ENCODE results near the gene ZFP57.
"Not testable (repeated sequence)": the region's sequence is repeated elsewhere in the genome, so short reads cannot be mapped to it uniquely, and the experiment has no call there.

Gene ZFP57

DNA sequence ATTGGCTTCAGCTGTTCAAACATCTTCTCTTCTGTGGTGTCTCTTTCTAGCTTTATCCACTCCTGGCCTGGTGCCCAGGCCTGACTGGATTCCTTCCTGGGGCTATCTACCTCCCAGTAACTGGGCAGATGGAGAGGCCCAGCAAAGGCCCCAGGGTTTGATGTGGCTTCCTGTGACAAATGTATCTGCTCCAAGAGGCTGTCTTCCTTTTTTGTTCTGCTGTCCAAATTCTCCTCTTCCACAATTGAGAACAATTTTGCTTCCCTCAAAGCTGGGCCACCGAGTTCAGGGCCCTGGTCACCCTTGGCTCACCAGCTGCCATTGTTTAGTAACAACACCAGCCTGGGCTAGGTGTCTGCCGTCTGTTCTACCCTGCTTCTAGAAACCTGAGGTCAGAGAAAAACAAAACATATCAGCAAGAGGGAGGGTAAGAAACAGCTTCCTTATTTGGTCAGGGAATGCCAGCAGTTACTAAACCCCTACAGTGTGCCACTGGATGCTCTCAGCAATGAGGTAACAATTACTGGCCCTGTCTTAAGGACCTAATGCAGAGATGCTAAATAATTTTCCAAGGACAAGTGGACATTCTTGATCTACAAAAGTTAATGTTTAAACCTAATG, 3.9 kb downstream of the ZFP57 start:
- H3K4me3 Mint-ChIP-seq = no peak overlapping the region
- peak overlapping the region; percentile 51 to 82 for H3K27ac Mint-ChIP-seq
- peaks cover 14 to 19% of the 10 kb centered on the region in 2 donors for H3K27me3 Mint-ChIP-seq
- no peaks in the 10 kb centered on the region for H3K9me3 Mint-ChIP-seq
- H3K36me3 Mint-ChIP-seq (ENCODE audit: insufficient read depth) = no peaks in the 10 kb centered on the region
- ATAC-seq (replicated peaks) (no peak), DNase-seq (no peak)
- peaks cover 8 to 9% of the 10 kb centered on the region in 2 donors for H3K4me1 Mint-ChIP-seq (ENCODE audit: low read depth in 2 of 2)

- no peaks in the 10 kb centered on the region for H3K9me3 Mint-ChIP-seq
- no peak overlapping the region for H3K27ac Mint-ChIP-seq
- no peak overlapping the region for H3K4me3 Mint-ChIP-seq
- H3K4me1 Mint-ChIP-seq (ENCODE audit: low read depth in 2 of 2) = peaks cover 6 to 9% of the 10 kb centered on the region in 2 donors
- DNase-seq (no peak), ATAC-seq (replicated peaks) (no peak)
- H3K36me3 Mint-ChIP-seq (ENCODE audit: insufficient read depth) = no peaks in the 10 kb centered on the region
- peaks cover 23 to 27% of the 10 kb centered on the region in 2 donors for H3K27me3 Mint-ChIP-seq
Observed at GRCh38 chr6:29675561-29675960, 5.4 kb downstream of the ZFP57 start.

DNA sequence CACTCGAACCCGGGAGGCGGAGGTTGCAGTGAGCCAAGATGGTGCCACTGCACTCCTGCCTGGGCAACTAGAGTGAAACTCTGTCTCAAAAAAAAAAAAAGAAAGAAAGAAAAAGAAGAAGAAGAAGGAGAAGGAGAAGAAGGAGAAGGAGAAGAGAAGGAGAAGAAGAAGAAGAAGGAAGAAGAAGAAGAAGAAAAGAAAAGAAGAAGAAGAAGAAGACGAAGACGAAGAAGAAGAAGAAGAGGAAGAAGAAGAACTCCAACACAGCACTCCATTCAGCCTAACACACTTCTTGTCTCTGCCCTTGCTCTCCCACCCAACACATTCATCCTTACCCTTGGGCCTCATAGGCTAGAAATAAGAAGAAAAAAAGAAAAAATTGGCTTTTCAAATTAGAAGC, 6.9 kb downstream of the ZFP57 start:
- peaks cover 23 to 30% of the 10 kb centered on the region in 2 donors for H3K27me3 Mint-ChIP-seq
- H3K4me3 Mint-ChIP-seq = no peak overlapping the region
- peaks cover 5 to 9% of the 10 kb centered on the region in 2 donors for H3K4me1 Mint-ChIP-seq (ENCODE audit: low read depth in 2 of 2)
- H3K36me3 Mint-ChIP-seq (ENCODE audit: insufficient read depth) = no peaks in the 10 kb centered on the region
- ATAC-seq (replicated peaks) (no peak), DNase-seq (no peak)
- no peaks in the 10 kb centered on the region for H3K9me3 Mint-ChIP-seq
- no peak overlapping the region for H3K27ac Mint-ChIP-seq

DNA sequence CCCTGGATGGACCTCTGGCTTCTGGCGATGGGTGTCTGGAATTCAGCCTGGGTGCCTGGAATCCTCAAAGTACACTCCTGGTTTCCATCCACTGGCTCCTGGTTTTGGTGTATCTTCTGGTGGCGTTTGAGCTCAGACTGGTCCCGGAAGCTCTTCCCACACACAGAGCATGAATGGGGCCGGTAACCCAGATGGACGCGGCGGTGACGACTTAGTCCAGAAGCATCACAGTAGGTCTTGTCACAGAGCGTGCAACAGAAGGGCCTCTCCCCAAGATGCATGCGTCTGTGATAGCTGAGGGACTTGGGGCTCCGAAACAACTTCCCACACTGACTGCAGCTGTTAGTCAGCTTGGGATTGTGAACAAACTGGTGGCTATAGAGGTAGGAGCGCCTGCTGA, 7.8 kb downstream of the ZFP57 start:
- Mint-ChIP-seq H3K4me3 (no peak overlapping the region), H3K27me3 (peaks cover 27 to 35% of the 10 kb centered on the region in 2 donors), H3K4me1 (ENCODE audit: low read depth in 2 of 2) (peaks cover 5 to 9% of the 10 kb centered on the region in 2 donors), H3K36me3 (ENCODE audit: insufficient read depth) (no peaks in the 10 kb centered on the region), H3K9me3 (no peaks in the 10 kb centered on the region), H3K27ac (no peak overlapping the region)
- ATAC-seq (replicated peaks) (no peak), DNase-seq (no peak)

DNA sequence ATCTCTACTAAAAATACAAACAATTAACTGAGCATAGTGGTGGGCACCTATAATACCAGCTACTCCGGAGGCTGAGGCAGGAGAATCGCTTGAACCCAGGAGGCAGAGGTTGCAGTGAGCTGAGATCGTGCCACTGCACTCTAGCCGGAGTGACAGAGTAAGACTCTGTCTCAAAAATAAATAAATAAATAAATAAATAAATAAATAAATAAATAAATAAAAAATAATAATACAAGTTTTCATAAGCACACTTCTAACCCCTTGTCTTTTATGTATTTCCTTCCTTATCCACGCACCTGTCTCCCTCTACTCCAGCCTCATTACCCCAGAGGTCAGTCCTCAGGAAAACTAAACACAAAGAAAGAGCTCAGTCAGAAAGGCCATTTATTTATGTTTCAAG, 8.8 kb downstream of the ZFP57 start:
- not testable (repeated sequence) for H3K27ac Mint-ChIP-seq

DNA sequence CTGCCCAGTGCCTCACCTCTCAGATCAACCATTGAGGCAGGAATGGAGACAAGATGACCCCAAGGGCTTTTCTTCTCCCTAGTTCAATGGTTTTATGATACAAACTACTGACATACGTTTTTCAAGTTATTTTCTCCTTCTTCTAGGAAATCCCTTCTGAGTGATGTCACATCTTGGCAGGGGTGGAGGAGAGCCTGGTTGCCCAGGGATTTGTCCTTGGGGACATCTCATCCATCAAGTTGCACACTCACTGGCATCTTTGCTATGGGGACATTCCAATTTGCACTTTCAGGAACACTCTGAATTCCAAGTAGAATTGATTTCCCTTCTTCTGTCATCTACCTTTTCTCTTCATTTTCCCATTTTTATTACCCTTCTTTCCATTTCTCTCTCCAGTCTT, 9.9 kb downstream of the ZFP57 start:
- no peak for ATAC-seq (replicated peaks)
- DNase-seq = no peak
- Mint-ChIP-seq H3K27me3 (peaks cover 36 to 50% of the 10 kb centered on the region in 2 donors), H3K4me1 (ENCODE audit: low read depth in 2 of 2) (no peaks in the 10 kb centered on the region), H3K27ac (no peak overlapping the region), H3K4me3 (no peak overlapping the region), H3K9me3 (no peaks in the 10 kb centered on the region), H3K36me3 (ENCODE audit: insufficient read depth) (no peaks in the 10 kb centered on the region)

More for the DNA sequence above, 8.8 kb downstream of the ZFP57 start:
- ATAC-seq (replicated peaks); DNase-seq; H3K36me3 Mint-ChIP-seq (ENCODE audit: insufficient read depth); H3K4me1 Mint-ChIP-seq (ENCODE audit: low read depth in 2 of 2); H3K4me3 Mint-ChIP-seq; H3K9me3 Mint-ChIP-seq: not testable (repeated sequence)
- H3K27me3 Mint-ChIP-seq = peaks cover 36 to 45% of the 10 kb centered on the region in 2 donors

DNA sequence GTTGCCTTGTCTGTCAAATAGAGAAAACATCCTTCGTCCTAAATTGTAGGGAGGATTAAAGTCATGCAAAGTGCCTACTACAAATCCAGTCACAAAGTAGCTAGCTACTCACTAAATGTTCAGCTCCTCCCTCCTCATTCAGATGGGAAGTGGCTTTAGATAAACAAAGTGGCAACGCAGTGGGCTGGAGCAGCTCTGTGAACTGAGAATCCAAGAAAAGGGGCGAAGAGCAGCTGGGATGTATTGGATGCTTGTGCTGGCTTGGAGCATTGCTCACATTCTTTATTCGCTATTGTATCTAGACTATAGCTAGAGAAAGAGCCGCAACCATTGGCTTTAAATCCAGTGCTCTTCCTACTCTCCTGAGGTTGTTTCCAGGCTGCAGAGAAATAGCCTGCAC, 13.8 kb downstream of the ZFP57 start:
- H3K36me3 Mint-ChIP-seq (ENCODE audit: insufficient read depth) = no peaks in the 10 kb centered on the region
- no peak overlapping the region for H3K4me3 Mint-ChIP-seq
- H3K9me3 Mint-ChIP-seq = no peaks in the 10 kb centered on the region
- H3K4me1 Mint-ChIP-seq (ENCODE audit: low read depth in 2 of 2) = no peaks in the 10 kb centered on the region
- H3K27ac Mint-ChIP-seq = no peak overlapping the region
- ATAC-seq (replicated peaks) (no peak), DNase-seq (no peak)
- peaks cover 49 to 68% of the 10 kb centered on the region in 2 donors for H3K27me3 Mint-ChIP-seq

DNA sequence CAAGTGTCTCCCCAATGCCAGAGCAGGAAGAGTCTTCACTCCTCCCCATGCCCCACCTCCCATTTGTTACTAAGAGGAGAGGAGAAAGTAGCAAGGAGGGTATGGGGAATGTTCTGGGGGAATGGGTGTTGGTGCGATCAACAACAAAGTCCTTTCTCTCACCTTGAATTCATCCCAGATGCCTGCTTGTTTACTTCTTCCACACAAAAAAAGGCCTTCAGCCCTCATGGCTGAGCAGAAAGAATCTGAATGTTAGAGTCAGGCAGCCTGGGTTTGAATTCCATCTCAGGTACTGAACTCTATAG, 14.2 kb downstream of the ZFP57 start:
- peaks cover 53 to 68% of the 10 kb centered on the region in 2 donors for H3K27me3 Mint-ChIP-seq
- H3K27ac Mint-ChIP-seq = no peak overlapping the region

DNA sequence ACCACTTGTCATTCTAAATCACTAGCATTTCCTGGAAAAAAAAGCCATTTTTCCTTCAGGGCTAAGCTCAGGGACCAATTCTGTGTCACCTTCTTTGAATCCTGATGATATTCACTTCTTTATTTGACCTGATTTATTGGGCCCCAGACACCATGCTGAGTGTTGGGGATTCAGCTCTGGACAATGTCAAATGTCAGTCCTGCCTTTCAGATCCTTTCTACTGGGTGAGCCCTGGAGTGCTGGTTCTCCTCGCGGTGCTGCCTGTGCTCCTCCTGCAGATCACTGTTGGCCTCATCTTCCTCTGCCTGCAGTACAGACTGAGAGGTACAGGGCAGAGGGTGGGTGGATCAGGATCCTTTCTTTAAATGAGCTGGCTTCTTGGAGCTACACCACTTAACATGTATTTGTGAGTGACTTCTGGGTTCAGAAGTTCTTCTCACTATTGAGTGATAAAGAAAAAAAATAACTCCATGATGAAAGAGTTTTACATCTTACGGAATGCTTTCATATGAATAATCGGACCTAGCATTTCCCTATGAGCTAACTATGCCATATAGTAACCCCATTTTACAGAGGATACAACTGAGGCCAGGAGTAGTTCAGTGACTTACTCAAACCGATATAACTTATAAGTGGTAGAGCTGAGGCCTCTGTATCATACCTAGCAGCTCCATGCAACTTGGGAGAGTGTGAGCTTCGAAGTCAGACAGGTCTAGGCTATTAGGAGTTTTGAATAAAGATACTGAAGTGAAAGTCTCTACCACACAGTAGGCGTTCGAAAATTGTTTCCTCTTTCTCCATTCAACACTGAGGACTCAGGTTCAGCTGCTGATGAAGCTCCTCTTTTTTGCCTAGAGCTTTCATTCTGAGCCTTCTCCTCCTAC, 14.8 kb downstream of the ZFP57 start:
- H3K27ac Mint-ChIP-seq = no peak overlapping the region
- H3K27me3 Mint-ChIP-seq = peaks cover 55 to 68% of the 10 kb centered on the region in 2 donors
- no peaks in the 10 kb centered on the region for H3K9me3 Mint-ChIP-seq
- ATAC-seq (replicated peaks) (no peak), DNase-seq (no peak)
- H3K4me3 Mint-ChIP-seq = no peak overlapping the region
- no peaks in the 10 kb centered on the region for H3K36me3 Mint-ChIP-seq (ENCODE audit: insufficient read depth)
- H3K4me1 Mint-ChIP-seq (ENCODE audit: low read depth in 2 of 2) = no peaks in the 10 kb centered on the region

More for the DNA sequence above, 14.2 kb downstream of the ZFP57 start:
- Mint-ChIP-seq H3K4me1 (ENCODE audit: low read depth in 2 of 2) (no peaks in the 10 kb centered on the region), H3K4me3 (no peak overlapping the region), H3K36me3 (ENCODE audit: insufficient read depth) (no peaks in the 10 kb centered on the region), H3K9me3 (no peaks in the 10 kb centered on the region)
- DNase-seq (no peak), ATAC-seq (replicated peaks) (no peak)

DNA sequence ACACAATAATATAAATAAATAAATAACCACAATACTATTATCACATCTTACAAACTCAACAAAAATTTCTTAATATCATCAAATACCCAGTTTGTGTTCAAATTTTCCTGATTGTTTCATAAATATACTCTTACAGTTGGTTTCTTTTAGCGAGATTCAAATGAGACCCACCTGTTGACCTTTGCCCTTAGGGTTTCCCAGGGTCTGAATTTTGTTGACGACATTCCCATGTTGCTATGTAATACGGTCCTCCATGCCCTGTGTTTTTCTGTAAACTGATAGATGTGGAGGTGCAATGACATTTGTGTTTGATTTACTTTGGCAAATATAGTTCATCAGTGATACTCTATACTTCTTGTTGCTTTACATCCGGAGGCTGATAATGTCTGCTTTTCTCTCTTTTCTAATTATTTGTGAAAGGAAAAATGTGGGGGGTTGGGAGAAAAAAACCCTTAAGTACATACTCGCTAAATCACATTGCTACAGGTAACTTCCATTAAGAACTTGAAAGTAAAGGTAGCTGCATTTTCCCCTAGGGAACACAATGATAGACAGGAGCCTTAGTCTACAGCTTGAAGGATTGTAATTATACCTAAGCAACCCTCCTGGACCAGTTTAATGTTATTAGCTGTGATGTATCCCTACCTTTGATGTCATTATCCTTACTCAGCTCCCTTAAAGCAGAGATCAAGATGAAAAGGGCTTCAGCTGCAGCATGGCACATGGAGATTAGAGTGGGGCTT, 17.5 kb downstream of the ZFP57 start:
- H3K9me3 Mint-ChIP-seq = no peaks in the 10 kb centered on the region
- H3K4me1 Mint-ChIP-seq (ENCODE audit: low read depth in 2 of 2) = no peaks in the 10 kb centered on the region
- DNase-seq = no peak
- H3K27ac Mint-ChIP-seq = no peak overlapping the region
- no peaks in the 10 kb centered on the region for H3K36me3 Mint-ChIP-seq (ENCODE audit: insufficient read depth)
- H3K27me3 Mint-ChIP-seq = peaks cover 42 to 72% of the 10 kb centered on the region in 2 donors
- no peak overlapping the region for H3K4me3 Mint-ChIP-seq
- ATAC-seq (replicated peaks) = no peak

- DNase-seq; H3K9me3 Mint-ChIP-seq; ATAC-seq (replicated peaks); H3K27ac Mint-ChIP-seq; H3K4me3 Mint-ChIP-seq; H3K4me1 Mint-ChIP-seq (ENCODE audit: low read depth in 2 of 2); H3K36me3 Mint-ChIP-seq (ENCODE audit: insufficient read depth): not testable (repeated sequence)
- peaks cover 48 to 77% of the 10 kb centered on the region in 2 donors for H3K27me3 Mint-ChIP-seq
Observed at GRCh38 chr6:29661502-29662141, 19.3 kb downstream of the ZFP57 start.

DNA sequence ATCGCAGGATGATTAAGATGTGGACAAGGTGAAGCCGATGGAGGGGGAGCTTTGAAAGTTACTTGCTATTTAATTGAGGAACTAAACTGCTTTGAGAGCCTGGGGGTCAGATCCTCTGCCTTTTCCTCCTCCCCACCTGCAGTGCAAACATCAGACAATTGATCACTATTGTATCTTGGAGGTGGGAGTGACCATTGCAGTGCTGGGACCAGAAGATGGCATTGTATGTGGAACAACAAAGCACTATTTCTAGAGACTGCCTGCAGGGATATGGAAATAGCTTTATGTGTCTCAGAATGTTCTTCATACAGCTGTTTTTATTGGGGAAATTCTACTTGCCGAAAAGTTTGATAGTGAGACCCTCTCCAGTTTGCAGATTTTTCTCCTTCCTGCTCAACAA, 19.9 kb downstream of the ZFP57 start:
- DNase-seq = no peak
- H3K4me1 Mint-ChIP-seq (ENCODE audit: low read depth in 2 of 2) = no peaks in the 10 kb centered on the region
- H3K4me3 Mint-ChIP-seq = no peak overlapping the region
- no peaks in the 10 kb centered on the region for H3K9me3 Mint-ChIP-seq
- H3K27ac Mint-ChIP-seq = no peak overlapping the region
- no peaks in the 10 kb centered on the region for H3K36me3 Mint-ChIP-seq (ENCODE audit: insufficient read depth)
- no peak for ATAC-seq (replicated peaks)
- H3K27me3 Mint-ChIP-seq = peaks cover 53 to 79% of the 10 kb centered on the region in 2 donors

DNA sequence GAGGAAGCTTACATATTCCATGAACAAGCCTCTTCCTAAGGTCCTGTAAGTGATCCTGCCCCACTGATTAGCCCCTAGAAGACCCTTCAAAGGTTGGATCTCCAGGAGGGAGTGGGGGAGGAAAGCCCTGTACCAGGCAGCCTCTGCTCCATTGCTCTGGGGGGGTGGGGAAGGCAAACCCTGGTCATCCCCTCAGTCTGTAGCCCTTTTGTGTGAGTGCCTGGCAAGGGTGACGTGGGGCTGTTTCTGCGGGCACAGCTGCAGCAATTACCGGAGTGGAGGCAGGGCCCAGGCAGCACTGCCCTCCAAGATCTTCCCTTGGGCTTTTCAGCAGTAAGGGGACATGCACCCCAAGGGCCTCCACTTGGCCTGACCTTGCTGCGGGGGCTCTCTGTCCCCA, 24.2 kb downstream of the ZFP57 start, which contains the start of gene MOG:
MOG (plus strand) TSS at position 295 of the 400 bp plus-strand sequence. CDS start 118 bp downstream, outside the sequence.
- Mint-ChIP-seq H3K27me3 (peaks cover 52 to 75% of the 10 kb centered on the region in 2 donors), H3K9me3 (no peaks in the 10 kb centered on the region), H3K36me3 (ENCODE audit: insufficient read depth) (no peaks in the 10 kb centered on the region), H3K27ac (no peak within 1 kb of the TSS), H3K4me3 (no peak within 1 kb of the TSS), H3K4me1 (ENCODE audit: low read depth in 2 of 2) (peaks cover under 1% of the 10 kb centered on the region in 2 donors)
- no peak for ATAC-seq (replicated peaks)
- no peak for DNase-seq

Data from effector memory CD8-positive, alpha-beta T cell (primary cell).